Activated CD4-positive, alpha-beta memory T cell treated with anti-CD3 and anti-CD28 coated beads for 36 hours (primary cell): ENCODE measurements around the gene NNMT. TPM values are rescaled to one million over a fixed set of nuclear protein-coding genes. Genes with fewer than 3 reads are reported as not detected.

Source experiments
- CTCF ChIA-PET: fragments of 350-600 bp; sonication (Branson Sonifier 250); formaldehyde crosslinking; loops from one replicate; lab custom pipeline; 2021; ENCODE audit warnings: antibody characterized with exemption, inconsistent platforms; lab: Charles Lee
- POLR2A ChIA-PET: fragments of 350-600 bp; sonication (Branson Sonifier 250); formaldehyde crosslinking; loops from one replicate; lab custom pipeline; 2021; ENCODE audit warnings: antibody characterized with exemption; lab: Charles Lee
- DNase-seq: peaks from one replicate; pipeline ENCODE4 v3.0.0-alpha.2; 2020
- H3K27ac Mint-ChIP-seq: one replicate; pipeline ENCODE4 v1.8.0; 2021; ENCODE audit warnings: mixed read lengths
- H3K27me3 Mint-ChIP-seq: one replicate; pipeline ENCODE4 v1.8.0; 2021; ENCODE audit warnings: mixed read lengths
- H3K36me3 Mint-ChIP-seq: one replicate; pipeline ENCODE4 v1.8.0; 2021; ENCODE audit warnings: mixed read lengths
- H3K4me1 Mint-ChIP-seq: one replicate; pipeline ENCODE4 v1.8.0; 2021; ENCODE audit warnings: low read depth, mixed read lengths
- H3K4me3 Mint-ChIP-seq: one replicate; pipeline ENCODE4 v1.8.0; 2021; ENCODE audit warnings: mild to moderate bottlenecking, mixed read lengths
- H3K9me3 Mint-ChIP-seq: one replicate; pipeline ENCODE4 v1.8.0; 2021; ENCODE audit warnings: mixed read lengths
- intact Hi-C: fragments of 100-400 bp; cut with micrococcal nuclease; formaldehyde crosslinking; loops from one replicate; pipeline ENCODE4 v1.15.1; 2023
- total RNA-seq, 2 experiments: library from RNA; stranded (reverse); gene quantifications; one replicate each; pipeline ENCODE4 v1.2.3, GENCODE V29; 2021

NNMT gene
- total RNA-seq, 2 experiments from 2014 or later: not detected

DNA sequence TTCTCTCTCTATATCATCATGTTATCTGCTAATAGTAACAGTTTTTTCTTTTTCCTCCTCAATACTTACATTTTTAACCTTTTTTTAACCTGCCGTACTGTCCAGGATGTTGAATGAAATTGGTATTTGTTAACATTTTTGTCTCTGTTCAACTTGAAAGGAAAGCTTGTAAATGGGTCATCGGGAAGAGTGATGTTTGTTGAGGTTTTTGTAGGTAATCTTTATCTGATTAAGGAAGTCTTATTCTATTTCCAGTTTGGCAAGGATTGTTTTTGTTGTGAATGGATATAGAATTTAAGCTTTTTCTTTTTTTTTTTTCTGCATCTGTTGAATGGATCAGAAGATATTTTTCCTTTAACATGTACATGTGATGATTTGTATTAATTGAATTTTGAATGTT lies 8.1 kb upstream of the NNMT start:
- DNase-seq: no peak
- intact Hi-C loops: no loop called here
- peaks cover 1% of the 10 kb centered on the region for H3K27me3 Mint-ChIP-seq
- no peaks in the 10 kb centered on the region for H3K9me3 Mint-ChIP-seq
- no peak overlapping the region for H3K27ac Mint-ChIP-seq
- H3K4me1 Mint-ChIP-seq: no peaks in the 10 kb centered on the region
- ChIA-PET POLR2A (no interaction called here), CTCF (no interaction called here)
- H3K36me3 Mint-ChIP-seq: no peaks in the 10 kb centered on the region
- no peak overlapping the region for H3K4me3 Mint-ChIP-seq

DNA sequence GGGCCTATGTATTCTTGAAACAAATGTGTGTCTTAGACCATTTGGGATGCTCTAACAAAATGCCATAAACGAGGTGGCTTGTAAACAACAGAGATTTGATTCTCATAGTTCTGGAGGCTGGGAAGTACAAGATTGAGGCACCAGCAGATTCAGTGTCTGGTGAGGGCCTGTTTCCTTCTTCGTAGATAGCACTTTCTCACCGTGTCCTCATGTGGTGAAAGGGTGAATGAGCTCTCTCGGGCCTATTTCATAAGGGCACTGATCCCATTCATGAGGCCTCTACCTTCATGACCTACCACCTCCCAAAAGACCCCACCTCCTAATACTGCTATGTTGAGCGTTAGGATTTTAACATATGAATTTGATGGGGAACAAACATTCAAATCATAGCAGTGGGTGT lies 6.4 kb upstream of the NNMT start:
- Mint-ChIP-seq H3K27ac (no peak overlapping the region), H3K36me3 (no peaks in the 10 kb centered on the region), H3K4me1 (no peaks in the 10 kb centered on the region), H3K4me3 (no peak overlapping the region), H3K27me3 (peaks cover 7% of the 10 kb centered on the region), H3K9me3 (no peaks in the 10 kb centered on the region)
- ChIA-PET CTCF (interaction anchor here (0.9 to 1.8 kb wide), 3 partner anchors 9 to 29 kb away, joined by 3 to 6 read pairs (median 4); no protein-coding TSS in a partner anchor), POLR2A (no interaction called here)
- no peak for DNase-seq
- intact Hi-C loops: no loop called here

- no peaks in the 10 kb centered on the region for H3K36me3 Mint-ChIP-seq
- no peaks in the 10 kb centered on the region for H3K9me3 Mint-ChIP-seq
- ChIA-PET CTCF (interaction anchor here (1.8 kb wide), 1 partner anchor 28 kb away, joined by 4 read pairs; no protein-coding TSS in a partner anchor), POLR2A (no interaction called here)
- DNase-seq: no peak
- no peaks in the 10 kb centered on the region for H3K4me1 Mint-ChIP-seq
- intact Hi-C loops: no loop called here
- H3K27me3 Mint-ChIP-seq: peaks cover 7% of the 10 kb centered on the region
- no peak overlapping the region for H3K27ac Mint-ChIP-seq
- no peak overlapping the region for H3K4me3 Mint-ChIP-seq
Measured at GRCh38 chr11:114290503-114291235, 5.5 kb upstream of the NNMT start.

DNA sequence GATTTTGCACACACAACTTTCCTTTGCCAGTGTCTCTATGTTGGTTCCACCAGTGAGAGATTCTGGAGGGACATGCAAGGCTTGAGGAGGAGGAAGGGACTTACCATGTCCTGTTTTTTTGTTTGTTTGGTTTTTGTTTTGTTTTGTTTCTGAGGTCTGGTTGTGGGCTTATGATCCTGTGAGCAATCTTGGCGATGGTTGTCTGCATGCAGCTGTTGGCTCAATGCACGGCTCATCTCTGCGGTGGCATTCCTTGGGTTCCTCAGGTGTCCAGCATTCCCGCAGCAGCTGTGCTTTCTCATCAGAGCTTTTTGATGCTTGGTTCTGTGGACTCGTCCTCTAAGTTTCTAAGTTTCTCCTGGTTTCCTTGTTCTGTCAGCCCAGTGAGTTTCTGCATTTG lies 4.8 kb upstream of the NNMT start:
- H3K36me3 Mint-ChIP-seq: no peaks in the 10 kb centered on the region
- peaks cover 10% of the 10 kb centered on the region for H3K27me3 Mint-ChIP-seq
- ChIA-PET CTCF (no interaction called here), POLR2A (no interaction called here)
- no peaks in the 10 kb centered on the region for H3K9me3 Mint-ChIP-seq
- no peak for DNase-seq
- H3K4me1 Mint-ChIP-seq: no peaks in the 10 kb centered on the region
- intact Hi-C loops: no loop called here
- H3K27ac Mint-ChIP-seq: no peak overlapping the region
- no peak overlapping the region for H3K4me3 Mint-ChIP-seq

DNA sequence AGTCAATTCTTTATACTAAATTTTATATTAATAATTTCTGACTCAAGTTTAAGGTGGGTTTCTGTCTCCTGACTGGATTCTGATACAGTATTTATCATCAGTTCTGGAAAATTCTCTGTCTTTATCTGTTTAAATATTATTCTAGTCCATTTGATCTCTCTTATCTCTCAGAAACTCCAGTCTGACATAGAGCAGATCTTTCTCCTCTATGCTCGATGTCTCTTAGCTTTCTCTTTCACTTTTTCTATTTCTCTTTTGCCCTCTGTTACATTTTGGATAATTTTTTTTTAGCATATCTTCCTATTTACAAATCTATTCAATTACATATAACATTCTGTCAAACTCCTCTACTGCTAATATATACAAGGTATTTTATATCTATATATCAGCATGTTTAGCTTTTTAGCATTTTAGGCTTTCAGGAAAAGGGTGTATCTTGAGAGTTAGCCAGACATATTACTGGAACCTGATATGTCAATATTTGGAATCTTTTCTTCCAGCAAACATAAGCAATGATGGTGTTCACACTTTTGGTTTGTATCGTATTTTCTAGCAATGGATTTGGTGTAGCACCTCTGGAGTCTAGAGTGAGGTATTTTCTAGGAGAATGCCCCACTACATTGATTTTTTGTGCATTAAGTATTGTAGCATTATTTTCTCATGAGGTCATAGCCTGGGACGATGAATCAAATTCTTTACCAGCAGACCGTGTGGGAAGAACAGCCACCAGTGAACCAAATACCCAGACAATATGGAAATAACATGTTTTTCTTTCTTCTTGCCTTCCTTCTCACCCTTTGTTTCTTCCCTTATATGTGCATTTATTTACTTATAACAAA lies 4.1 kb upstream of the NNMT start:
- no peak overlapping the region for H3K4me3 Mint-ChIP-seq
- DNase-seq: no peak
- H3K9me3 Mint-ChIP-seq: no peaks in the 10 kb centered on the region
- ChIA-PET CTCF (no interaction called here), POLR2A (no interaction called here)
- no peaks in the 10 kb centered on the region for H3K36me3 Mint-ChIP-seq
- no peak overlapping the region for H3K27ac Mint-ChIP-seq
- H3K27me3 Mint-ChIP-seq: peaks cover 10% of the 10 kb centered on the region
- intact Hi-C loops: no loop called here
- H3K4me1 Mint-ChIP-seq: no peaks in the 10 kb centered on the region

- H3K4me1 Mint-ChIP-seq: no peaks in the 10 kb centered on the region
- DNase-seq: no peak
- CTCF ChIA-PET: no interaction called here
- no peaks in the 10 kb centered on the region for H3K36me3 Mint-ChIP-seq
- intact Hi-C loops: no loop called here
- POLR2A ChIA-PET: no interaction called here
- H3K27ac Mint-ChIP-seq: no peak overlapping the region
- no peak overlapping the region for H3K4me3 Mint-ChIP-seq
- H3K9me3 Mint-ChIP-seq: no peaks in the 10 kb centered on the region
- H3K27me3 Mint-ChIP-seq: peaks cover 13% of the 10 kb centered on the region
Measured at GRCh38 chr11:114293201-114293711, 2.9 kb upstream of the NNMT start.

DNA sequence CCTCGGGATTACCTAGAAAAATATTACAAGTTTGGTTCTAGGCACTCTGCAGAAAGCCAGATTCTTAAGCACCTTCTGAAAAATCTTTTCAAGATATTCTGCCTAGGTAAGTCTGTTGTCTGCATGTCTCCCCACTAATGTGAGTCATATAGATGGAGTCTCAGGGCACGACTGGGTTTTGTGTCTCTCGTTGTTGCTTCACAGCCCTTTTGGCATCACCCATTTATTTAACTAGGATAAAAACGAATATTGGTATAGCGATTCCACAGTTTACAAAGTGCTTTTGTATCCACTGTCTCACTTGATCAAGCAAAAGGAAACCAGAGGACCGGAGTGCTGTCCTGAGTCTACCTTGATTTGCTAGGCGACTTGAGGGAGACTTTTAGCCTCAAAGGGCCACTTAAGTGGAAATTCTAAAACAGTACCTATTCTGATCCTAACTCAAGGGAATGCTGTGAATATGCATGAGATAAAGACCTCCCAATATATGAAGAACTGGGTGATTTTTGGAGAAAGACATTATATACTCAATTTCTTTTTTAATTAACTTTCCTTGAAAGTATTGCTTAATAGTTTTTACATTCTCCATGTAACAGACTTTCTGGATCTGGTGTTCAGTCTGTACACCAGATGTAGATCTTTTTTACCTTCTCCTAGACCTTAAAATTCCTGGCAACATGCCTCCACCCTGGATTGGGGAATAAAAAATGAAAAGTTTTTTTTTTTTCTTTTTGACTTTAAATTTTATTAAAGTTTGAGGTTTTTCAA lies 590 bp downstream of the NNMT start:
- Mint-ChIP-seq H3K4me1 (no peaks in the 10 kb centered on the region), H3K27me3 (peaks cover 13% of the 10 kb centered on the region), H3K9me3 (peaks cover 5% of the 10 kb centered on the region), H3K36me3 (no peaks in the 10 kb centered on the region), H3K4me3 (no peak overlapping the region), H3K27ac (no peak overlapping the region)
- CTCF ChIA-PET: interaction anchor here (0.6 kb wide), 1 partner anchor 145 kb away, joined by 4 read pairs; no protein-coding TSS in a partner anchor
- POLR2A ChIA-PET: no interaction called here
- no peak for DNase-seq
- intact Hi-C loops: no loop called here

GRCh38 chr11:114297806-114298709 lies 1.9 kb downstream of the NNMT start:
- Mint-ChIP-seq H3K36me3 (no peaks in the 10 kb centered on the region), H3K27ac (no peak overlapping the region), H3K9me3 (peaks cover 5% of the 10 kb centered on the region), H3K4me3 (no peak overlapping the region), H3K27me3 (peaks cover 12% of the 10 kb centered on the region), H3K4me1 (no peaks in the 10 kb centered on the region)
- DNase-seq: no peak
- POLR2A ChIA-PET: no interaction called here
- CTCF ChIA-PET: no interaction called here
- intact Hi-C loops: no loop called here

DNA sequence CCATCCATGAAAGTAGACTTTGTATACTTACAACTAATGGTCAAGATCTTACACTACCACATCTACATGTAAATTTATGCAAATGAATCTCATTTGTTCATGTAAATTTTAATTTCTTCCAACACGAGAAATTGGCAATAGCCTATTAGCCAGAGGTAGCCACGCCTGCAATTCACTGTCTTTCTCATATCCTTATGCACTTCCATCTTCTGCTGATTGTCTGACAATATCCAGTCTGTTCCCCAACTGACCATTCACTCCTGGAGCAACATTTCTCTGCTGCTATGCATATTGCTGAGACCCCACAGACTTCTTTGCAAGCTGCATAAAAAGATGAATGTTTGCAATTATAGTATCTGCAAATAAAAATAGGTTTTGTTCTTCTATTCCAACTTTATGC lies 2.5 kb downstream of the NNMT start:
- Mint-ChIP-seq H3K36me3 (no peaks in the 10 kb centered on the region), H3K4me1 (no peaks in the 10 kb centered on the region), H3K9me3 (peaks cover 5% of the 10 kb centered on the region), H3K27me3 (peaks cover 8% of the 10 kb centered on the region), H3K27ac (no peak overlapping the region), H3K4me3 (no peak overlapping the region)
- CTCF ChIA-PET: no interaction called here
- POLR2A ChIA-PET: no interaction called here
- intact Hi-C loops: no loop called here
- DNase-seq: no peak

DNA sequence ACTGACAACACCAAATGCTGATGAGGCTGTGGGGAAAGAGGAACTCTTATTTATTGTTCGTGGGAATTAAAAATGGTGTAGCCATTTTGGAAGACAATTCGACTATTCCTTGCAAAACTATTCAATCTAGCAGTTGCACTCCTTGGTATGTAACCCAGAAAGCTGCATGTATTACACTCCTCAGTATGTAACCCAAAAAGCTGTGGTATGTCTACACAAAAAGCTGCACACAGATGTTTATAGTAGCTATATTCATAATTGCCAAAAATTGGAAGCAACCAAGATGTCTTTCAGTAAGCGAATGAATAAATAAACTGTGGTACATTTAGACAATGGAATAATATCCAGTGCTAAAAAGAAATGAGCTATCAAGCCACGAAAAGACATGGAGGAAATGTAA lies 4.9 kb downstream of the NNMT start:
- intact Hi-C loops: no loop called here
- DNase-seq: no peak
- Mint-ChIP-seq H3K27ac (no peak overlapping the region), H3K9me3 (peaks cover 5% of the 10 kb centered on the region), H3K4me3 (no peak overlapping the region), H3K27me3 (peaks cover 7% of the 10 kb centered on the region), H3K4me1 (no peaks in the 10 kb centered on the region), H3K36me3 (no peaks in the 10 kb centered on the region)
- CTCF ChIA-PET: no interaction called here
- POLR2A ChIA-PET: no interaction called here

GRCh38 chr11:114301927-114302326 lies 5.7 kb downstream of the NNMT start:
- intact Hi-C loops: no loop called here
- ChIA-PET CTCF (no interaction called here), POLR2A (no interaction called here)
- no peak for DNase-seq
- no peaks in the 10 kb centered on the region for H3K4me1 Mint-ChIP-seq
- peaks cover 5% of the 10 kb centered on the region for H3K9me3 Mint-ChIP-seq
- H3K27ac Mint-ChIP-seq: no peak overlapping the region
- H3K4me3 Mint-ChIP-seq: no peak overlapping the region
- H3K36me3 Mint-ChIP-seq: no peaks in the 10 kb centered on the region
- H3K27me3 Mint-ChIP-seq: peaks cover 7% of the 10 kb centered on the region
